Measurements from ENCODE around the gene DMKN. TPM values are rescaled to one million over a fixed set of nuclear protein-coding genes. Genes with fewer than 3 reads are reported as not detected.
A peak's percentile ranks its signal among the peaks of the same experiment; 100 is the strongest.

DMKN gene
- polyA plus RNA-seq, 3 donors: not detected

DNA sequence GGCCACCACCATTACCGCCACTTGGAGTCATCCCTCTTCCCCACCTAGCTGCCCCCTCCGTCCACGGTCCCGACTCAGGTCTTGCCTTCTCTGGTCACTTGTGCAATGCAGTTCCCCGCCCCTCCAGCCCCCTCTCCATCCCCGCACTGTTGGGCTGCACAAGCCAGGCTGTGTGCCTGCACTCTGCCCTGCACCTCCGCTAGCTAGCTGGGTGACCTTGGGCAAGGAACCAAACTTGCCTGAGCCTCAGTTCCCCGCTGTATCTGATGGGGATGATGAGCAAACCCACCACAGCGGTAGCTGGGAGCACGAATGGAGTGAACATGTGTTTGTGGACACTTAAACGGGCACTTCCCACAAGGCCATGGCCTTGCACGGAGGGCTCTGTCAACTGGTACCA is 26.4 kb upstream of the DMKN start:
- Histone ChIP-seq H3K4me1 (ENCODE audit: control insufficient read depth in 1 of 2, insufficient read depth in 2 of 2, low read length in 2 of 2) (peaks cover 8 to 9% of the 10 kb centered on the region in 2 donors), H3K4me2 (replicated peaks; ENCODE audit: extremely low read depth, low read length, poor library complexity, severe bottlenecking) (no peak overlapping the region), H3K9ac (ENCODE audit: insufficient read depth, low read length, poor library complexity, severe bottlenecking) (no peak overlapping the region), H3K27ac (ENCODE audit: low read depth in 1 of 2, low read length in 2 of 2) (no peak overlapping the region), H3K9me3 (replicated peaks in 1 of 2; ENCODE audit: control insufficient read depth in 1 of 2, insufficient read depth in 1 of 2, low read length in 2 of 2) (no peaks in the 10 kb centered on the region), H4K20me1 (ENCODE audit: insufficient read depth, low read length) (no peaks in the 10 kb centered on the region), H3K79me2 (ENCODE audit: insufficient read depth, low read length) (no peaks in the 10 kb centered on the region), H2AFZ (ENCODE audit: insufficient read depth, low read depth, low read length, poor library complexity, severe bottlenecking) (no peak overlapping the region), H3K36me3 (replicated peaks in 1 of 2; ENCODE audit: control insufficient read depth in 1 of 2, insufficient read depth in 2 of 2, low read length in 2 of 2) (no peaks in the 10 kb centered on the region), H3K27me3 (ENCODE audit: control insufficient read depth in 2 of 2, insufficient read depth in 2 of 2, low read length in 2 of 2) (no peaks in the 10 kb centered on the region), H3K4me3 (replicated peaks in 1 of 3; ENCODE audit: low read depth in 2 of 3, low read length in 3 of 3) (no peak overlapping the region)
- Mint-ChIP-seq H3K36me3 (peaks cover 7 to 8% of the 10 kb centered on the region in 2 donors), H3K27ac (peak overlapping the region in 1 of 7 donors; percentile 45), H3K4me1 (peaks cover 12% of the 10 kb centered on the region), H3K27me3 (ENCODE audit: low read depth in 3 of 3) (peaks cover 4 to 6% (median 6%) of the 10 kb centered on the region in 3 donors), H3K9me3 (no peaks in the 10 kb centered on the region), H3K4me3 (no peak overlapping the region)
- TF ChIP-seq, protein P1, sequence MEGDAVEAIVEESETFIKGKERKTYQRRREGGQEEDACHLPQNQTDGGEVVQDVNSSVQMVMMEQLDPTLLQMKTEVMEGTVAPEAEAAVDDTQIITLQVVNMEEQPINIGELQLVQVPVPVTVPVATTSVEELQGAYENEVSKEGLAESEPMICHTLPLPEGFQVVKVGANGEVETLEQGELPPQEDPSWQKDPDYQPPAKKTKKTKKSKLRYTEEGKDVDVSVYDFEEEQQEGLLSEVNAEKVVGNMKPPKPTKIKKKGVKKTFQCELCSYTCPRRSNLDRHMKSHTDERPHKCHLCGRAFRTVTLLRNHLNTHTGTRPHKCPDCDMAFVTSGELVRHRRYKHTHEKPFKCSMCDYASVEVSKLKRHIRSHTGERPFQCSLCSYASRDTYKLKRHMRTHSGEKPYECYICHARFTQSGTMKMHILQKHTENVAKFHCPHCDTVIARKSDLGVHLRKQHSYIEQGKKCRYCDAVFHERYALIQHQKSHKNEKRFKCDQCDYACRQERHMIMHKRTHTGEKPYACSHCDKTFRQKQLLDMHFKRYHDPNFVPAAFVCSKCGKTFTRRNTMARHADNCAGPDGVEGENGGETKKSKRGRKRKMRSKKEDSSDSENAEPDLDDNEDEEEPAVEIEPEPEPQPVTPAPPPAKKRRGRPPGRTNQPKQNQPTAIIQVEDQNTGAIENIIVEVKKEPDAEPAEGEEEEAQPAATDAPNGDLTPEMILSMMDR (IDR thresholded peaks at IDR 0.05): no peak
- intact Hi-C loops (cut with micrococcal nuclease): no loop called here
- 94% methylated on average over 12 of the region's 12 CpGs for WGBS (ENCODE audit: insufficient coverage)
- no peak for DNase-seq

DNA sequence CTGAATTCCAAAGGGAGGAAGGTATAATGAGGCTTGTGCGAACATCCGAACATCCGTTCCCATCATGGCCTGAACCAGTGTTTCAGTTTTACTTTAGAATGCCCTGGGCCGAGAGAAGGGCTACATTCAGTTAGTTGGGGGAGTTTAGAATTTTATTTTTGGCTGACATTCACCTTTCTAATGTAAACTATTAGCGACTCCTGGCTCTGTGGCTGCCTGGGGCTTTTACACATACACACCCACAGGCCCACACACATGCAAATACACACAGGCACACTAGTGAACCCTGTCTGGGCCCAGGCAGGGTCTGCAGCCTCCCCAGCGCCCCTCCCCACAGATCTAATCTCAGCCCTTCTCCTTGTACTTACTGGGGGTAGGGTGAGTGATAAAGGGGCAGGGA is 25.9 kb upstream of the DMKN start:
- Histone ChIP-seq H3K9ac (ENCODE audit: insufficient read depth, low read length, poor library complexity, severe bottlenecking) (no peak overlapping the region), H3K4me1 (ENCODE audit: control insufficient read depth in 1 of 2, insufficient read depth in 2 of 2, low read length in 2 of 2) (peaks cover 3% of the 10 kb centered on the region in 2 donors), H3K36me3 (replicated peaks in 1 of 2; ENCODE audit: control insufficient read depth in 1 of 2, insufficient read depth in 2 of 2, low read length in 2 of 2) (no peaks in the 10 kb centered on the region), H3K9me3 (replicated peaks in 1 of 2; ENCODE audit: control insufficient read depth in 1 of 2, insufficient read depth in 1 of 2, low read length in 2 of 2) (no peaks in the 10 kb centered on the region), H3K4me2 (replicated peaks; ENCODE audit: extremely low read depth, low read length, poor library complexity, severe bottlenecking) (no peak overlapping the region), H3K27me3 (ENCODE audit: control insufficient read depth in 2 of 2, insufficient read depth in 2 of 2, low read length in 2 of 2) (peaks cover 0 to 4% of the 10 kb centered on the region in 2 donors), H2AFZ (ENCODE audit: insufficient read depth, low read depth, low read length, poor library complexity, severe bottlenecking) (no peak overlapping the region), H3K27ac (ENCODE audit: low read depth in 1 of 2, low read length in 2 of 2) (no peak overlapping the region), H3K4me3 (replicated peaks in 1 of 3; ENCODE audit: low read depth in 2 of 3, low read length in 3 of 3) (no peak overlapping the region), H4K20me1 (ENCODE audit: insufficient read depth, low read length) (no peaks in the 10 kb centered on the region), H3K79me2 (ENCODE audit: insufficient read depth, low read length) (no peaks in the 10 kb centered on the region)
- no peak overlapping the region for H3K4me3 Mint-ChIP-seq
- TF ChIP-seq, protein P1 (IDR thresholded peaks at IDR 0.05): no peak
- peaks cover 4 to 9% (median 8%) of the 10 kb centered on the region in 3 donors for H3K27me3 Mint-ChIP-seq (ENCODE audit: low read depth in 3 of 3)
- intact Hi-C loops (cut with micrococcal nuclease): no loop called here
- no peaks in the 10 kb centered on the region for H3K9me3 Mint-ChIP-seq
- no peak for DNase-seq
- no peak overlapping the region for H3K27ac Mint-ChIP-seq
- peaks cover 7 to 8% of the 10 kb centered on the region in 2 donors for H3K36me3 Mint-ChIP-seq
- WGBS (ENCODE audit: insufficient coverage): no CpG with 5 or more reads among the region's 6 CpGs
- peaks cover 7% of the 10 kb centered on the region for H3K4me1 Mint-ChIP-seq
